GM15510 (cell line): ENCODE measurements around the gene PRKCZ.

Experiments used
- POLR2A ChIP-seq: IDR thresholded peaks from 3 replicates; pipeline ENCODE4 v1.6.1; 2011; ENCODE audit warnings: borderline replicate concordance; ENCODE audit not compliant: insufficient read length; ENCODE audit errors: extremely low read depth

Gene PRKCZ

DNA sequence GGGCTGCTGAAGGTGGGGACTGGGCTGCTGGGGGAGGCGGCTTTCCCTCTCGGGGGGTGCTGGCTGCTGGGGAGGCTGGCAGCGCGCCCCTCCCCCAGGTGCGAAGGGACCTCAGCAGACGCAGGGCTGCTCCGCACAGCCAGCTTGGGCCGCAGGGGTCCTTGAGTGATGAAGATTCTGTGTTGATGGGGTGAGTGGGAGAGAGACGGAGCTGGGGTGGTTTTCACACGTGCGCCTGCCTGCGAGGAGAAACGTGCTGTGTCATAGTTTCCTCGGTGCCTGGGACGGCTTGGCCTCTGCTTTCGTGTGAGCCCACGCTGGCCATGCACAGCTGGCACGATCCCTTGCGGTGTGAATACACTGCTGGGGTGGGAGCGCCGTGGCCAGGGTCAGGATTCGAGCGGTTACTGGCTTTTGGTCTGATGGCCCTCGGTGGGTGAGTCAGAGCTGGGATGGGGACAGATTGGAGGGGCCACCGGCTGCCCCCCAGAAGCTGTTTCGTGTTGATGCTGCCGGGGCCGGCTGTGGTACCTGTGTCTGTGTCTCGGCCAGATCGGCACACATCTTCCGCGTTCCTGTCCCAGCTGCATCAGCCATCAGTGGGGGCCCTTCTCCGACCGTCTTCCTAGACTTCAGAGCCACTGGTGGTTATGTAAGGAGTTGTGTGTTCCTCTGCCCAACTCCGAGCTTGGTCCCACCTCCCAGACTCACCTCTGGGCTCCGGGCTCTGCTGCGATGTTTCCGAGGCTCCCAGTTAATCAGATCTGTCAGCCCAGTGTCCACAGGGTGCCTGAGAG, 24.9 kb downstream of the PRKCZ start:
- TF ChIP-seq POLR2A: no peak

DNA sequence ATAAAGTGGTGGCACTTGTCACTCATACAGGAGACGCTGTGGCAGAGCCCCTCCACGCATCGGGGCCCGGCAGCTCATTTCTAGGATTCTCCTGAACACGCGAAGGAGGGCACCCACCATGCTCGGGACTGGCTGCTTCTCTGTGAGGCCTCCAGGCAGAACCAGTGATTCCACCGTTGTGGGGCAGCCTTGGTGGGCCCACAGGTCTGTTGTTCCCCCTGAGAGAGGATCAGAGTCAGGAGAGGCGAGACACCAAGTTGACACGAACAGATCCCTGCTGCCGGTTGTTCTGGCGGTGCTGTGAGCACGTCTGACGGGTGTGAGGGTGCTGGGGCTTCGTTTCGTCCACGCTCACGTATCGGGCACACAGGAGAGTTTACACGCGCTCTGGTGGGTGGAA, 26.6 kb downstream of the PRKCZ start:
- TF ChIP-seq POLR2A: no peak

DNA sequence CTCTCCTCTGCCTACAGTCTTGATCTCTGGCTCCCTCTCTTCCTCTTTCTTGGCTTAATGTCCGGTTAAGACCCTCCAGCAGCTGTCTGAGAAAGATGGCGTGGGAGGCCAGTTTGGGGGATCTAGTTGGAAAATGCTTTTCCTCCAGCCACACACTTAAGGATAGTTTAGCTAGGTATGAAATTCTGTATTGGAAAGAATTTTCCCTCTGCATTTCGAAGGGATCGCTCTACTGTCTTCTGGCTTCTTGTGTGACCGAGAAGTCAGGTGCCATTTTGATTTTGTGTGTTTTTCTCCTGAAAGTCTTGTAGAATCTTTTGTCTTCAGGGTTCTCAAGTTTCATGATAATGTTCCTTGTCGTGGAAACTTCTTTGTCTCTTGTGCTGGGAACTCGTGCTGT, 28.0 kb downstream of the PRKCZ start:
- TF ChIP-seq POLR2A: no peak

DNA sequence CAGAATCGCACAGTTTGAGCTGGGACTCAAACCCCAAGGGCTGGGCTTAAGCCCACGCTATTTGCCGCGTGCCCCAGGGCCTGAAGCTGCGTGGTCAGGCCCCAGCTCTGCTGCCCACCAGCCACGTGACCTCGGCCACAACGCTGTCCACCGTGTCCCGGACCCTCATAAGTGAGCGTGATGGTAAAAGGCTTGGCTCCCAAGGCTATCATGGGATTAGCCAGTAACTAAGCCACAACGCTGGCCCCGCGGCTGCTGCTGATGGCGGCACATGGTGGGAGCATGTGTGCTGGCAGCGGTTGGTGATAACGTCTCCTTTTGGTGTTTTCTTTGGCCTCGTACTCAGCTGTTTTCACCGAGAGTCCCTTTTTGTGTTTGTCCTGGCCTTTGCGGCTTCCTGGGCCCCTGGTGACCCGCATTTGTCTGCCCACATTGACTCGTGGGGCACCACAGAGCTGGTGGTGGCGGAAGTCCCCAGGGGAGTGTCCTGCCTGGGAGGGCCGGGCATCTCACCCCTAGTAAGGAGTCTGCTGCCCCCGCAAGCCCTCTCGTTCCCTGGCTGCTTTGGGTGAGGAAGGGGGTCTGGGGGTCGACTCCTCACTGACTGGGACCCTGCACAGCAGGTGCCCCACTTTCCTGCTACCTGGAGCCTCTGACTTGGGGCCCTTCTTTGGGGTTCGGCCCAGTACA, 29.3 kb downstream of the PRKCZ start:
- no peak for TF ChIP-seq POLR2A

DNA sequence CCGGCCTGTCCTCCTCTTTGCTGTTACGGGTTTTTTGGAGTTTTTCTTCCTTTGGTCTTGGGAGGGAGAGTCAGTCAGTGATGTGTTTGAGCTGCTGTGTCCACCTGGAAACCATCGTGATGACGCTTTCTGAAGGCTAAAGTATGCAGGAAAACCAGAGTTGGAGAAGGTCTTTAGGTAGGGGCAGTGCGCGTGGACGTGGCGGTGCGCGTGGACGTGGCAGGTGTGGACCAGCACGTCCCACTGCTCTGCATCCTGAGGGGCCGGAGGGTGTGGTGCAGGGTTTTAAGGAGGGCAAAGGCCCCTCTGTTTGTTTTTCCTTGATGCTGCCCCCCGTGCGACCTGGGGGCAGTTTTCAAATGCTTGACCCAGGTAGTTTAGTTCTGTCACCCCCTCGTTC, 29.9 kb downstream of the PRKCZ start:
- no peak for TF ChIP-seq POLR2A

DNA sequence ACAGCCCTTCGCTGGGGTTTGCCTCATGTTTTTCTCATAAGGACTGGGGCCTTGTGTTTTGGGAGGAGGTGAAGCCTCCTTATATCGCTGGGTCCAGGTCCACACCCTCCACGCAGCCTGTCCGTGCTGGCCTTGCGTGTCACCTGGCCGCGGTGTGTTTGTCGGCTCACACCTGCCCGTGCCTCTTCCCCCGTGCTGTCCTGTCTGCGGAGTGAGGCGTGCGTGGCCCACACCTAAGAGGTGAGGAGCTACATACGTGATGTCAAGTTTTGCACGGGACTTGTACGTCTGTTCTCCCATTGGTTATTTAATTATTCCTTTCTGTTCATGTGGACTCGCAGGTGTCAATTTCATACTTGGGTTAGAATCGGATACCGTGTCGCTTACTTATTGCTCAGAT, 30.7 kb downstream of the PRKCZ start:
- no peak for TF ChIP-seq POLR2A

DNA sequence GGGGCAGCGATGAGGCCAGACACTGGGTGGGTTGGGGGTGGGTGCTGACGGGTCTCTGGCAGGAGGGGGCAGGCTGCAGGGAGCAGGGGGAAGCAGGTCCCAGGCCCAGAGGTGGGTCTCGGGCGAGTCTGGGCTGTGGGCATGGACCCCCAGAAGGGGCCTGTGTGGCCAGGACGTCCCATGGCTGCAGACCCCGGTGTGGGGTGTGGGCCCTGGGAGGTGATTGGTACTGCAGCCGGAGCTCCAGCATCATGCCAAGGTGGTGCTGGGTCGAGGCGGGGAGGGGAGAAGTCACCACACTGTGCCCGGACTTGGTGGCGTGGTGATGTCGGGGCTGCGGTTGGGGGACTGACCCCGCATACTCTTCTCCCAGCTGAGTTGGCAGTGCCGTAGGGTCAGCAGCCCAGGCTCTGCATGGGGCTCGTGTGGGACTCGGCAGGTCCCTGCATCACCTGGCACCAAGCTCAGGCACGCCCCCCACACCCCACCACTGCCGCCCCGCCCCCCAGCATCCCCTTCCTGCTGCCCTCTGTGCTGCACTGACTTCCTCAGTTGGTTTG, 31.2 kb downstream of the PRKCZ start:
- no peak for TF ChIP-seq POLR2A

DNA sequence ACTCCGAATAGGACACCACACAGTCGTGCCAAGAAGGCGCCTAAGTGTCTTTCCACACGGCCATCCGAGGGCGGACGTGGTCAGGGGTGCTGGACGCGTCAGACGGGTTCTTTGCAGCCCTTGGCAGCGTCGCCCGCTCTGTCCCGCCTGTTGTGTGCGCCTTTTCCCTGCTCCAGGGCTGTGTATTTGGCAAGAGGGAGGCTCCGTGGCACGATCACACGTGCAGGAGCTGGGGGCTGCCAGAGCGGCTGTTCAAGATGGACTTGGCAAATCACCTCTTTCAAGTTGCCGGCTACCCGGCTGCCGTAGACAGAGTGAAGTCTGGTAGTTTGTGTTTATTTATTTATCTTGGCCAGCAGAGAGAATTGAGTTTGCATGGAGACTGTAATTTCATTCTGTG, 31.9 kb downstream of the PRKCZ start:
- no peak for TF ChIP-seq POLR2A

DNA sequence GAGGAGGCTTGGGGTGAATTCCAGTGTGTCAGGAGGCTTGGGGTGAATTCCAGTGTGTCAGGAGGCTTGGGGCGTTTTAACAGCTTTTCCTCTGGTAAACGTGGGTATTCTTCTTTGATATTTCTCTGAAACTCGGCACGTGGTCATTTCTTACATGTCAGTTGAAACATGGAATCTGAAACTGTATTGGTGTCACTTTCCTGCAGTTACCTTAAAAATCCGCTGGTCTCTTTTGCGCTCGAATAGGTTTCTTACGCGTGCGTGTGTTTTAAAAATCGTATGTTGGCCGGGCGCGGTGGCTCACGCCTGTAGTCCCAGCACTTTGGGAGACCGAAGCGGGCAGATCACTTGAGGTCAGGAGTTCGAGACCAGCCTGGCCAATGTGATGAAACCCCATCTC, 33.5 kb downstream of the PRKCZ start:
- TF ChIP-seq POLR2A: no peak

DNA sequence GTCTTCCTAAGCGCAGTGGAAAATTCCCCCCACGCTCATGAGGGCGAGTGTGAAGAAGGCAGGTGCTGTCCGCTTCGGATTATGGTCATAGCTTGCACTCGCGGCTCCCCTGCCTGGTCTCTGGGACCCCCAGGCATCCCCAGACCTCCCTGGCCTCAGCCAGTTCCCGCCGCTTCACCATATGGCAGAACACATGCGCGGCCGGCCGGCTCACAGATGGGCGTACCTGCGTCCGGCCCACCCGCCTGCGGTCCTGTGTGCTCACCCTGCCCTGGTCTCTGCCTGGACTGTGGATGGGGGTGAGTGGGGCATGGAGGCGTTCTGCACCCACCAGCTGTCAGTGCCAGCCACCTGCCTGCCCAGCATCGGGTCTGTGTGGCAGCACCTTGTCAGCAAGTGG, 34.1 kb downstream of the PRKCZ start:
- no peak for TF ChIP-seq POLR2A

DNA sequence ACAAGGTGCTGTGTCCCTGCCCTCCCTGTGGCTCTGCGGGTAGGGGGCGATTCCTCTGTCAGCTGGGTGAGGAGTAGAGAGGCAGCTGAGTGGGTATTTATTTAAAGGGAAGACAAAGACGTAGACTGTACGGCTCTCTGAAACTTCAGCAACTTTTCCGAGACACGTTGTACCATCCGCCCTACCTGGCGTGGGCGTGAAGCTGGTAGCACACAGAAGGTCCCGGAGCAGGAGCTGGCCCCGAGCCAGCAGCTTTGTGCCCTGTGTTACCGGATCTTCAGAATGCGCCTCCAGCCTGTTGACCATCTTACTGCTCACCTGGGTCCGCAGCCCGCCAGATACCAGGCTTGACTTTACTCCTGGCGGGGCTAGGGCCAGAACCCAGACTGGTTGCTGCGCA, 34.9 kb downstream of the PRKCZ start:
- TF ChIP-seq POLR2A: no peak

DNA sequence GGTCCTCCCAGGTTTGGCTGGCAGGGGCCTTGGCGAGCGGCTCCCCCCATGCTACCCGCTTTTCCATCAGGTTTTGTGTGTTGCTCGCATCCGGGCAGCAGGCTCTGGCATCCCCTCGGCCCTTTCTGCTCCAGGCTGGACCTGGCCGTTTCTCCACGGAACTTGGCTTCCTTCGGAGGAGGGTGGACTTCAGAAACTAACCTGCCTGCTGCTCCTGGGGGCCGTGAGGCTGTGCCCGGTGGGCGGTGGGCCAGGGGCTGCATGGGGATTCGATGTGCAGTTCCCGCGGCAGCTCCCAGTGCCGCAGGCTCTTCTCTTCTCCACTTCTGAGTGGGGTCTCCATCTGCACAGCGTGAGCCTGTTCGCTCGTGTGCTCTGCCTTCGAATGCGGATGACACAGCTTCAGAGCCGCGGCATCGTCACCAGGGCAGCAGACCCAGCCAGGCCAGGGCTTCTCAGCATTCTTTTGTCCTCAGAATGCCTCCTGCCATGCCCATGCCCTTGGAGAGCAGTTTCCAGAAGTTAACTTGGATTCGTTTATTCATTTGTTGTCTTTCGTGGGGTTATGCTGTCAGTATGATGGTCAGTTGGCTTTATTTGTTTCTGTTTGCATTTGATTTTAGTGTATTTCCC, 36.4 kb downstream of the PRKCZ start:
- TF ChIP-seq POLR2A: no peak

DNA sequence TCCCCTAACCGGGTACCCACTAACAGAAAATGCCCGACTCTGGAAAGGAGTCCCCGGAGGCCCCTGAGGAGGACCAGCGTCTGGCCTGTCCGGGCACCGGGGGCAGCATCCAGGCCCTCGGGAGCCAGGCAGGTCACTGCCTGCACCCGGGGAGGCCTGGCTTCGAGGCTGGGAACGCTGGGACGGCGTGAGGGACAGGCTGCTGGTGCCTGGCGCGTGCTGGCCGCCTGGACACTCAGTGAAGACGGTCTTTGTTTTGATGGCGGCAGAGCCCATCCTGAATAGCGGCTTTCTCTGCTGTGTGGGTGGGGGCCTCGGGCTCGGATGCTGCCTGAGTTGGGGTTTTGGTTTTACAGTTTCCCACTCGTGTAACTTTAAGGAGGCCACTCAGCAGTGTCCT, 37.6 kb downstream of the PRKCZ start:
- TF ChIP-seq POLR2A: no peak

DNA sequence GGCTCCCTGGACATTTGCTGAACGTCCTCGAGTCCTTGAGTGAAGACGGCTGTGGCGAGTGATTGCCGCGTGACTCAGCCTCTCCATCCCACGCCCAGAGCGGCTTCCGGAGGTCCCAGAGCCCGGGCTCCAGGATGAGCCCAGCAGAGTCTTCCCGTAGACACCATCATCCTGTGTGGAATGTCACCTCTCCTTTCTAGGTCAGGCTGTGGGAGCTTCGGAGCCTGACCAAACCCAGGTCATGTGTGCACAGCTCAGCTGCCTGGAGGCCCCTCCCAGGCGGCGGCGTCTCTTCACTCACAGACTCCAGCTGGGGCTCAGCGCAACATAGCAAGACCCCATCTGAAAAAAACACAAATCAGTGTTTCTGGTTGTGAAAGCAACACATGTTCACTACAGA, 38.2 kb downstream of the PRKCZ start:
- no peak for TF ChIP-seq POLR2A

DNA sequence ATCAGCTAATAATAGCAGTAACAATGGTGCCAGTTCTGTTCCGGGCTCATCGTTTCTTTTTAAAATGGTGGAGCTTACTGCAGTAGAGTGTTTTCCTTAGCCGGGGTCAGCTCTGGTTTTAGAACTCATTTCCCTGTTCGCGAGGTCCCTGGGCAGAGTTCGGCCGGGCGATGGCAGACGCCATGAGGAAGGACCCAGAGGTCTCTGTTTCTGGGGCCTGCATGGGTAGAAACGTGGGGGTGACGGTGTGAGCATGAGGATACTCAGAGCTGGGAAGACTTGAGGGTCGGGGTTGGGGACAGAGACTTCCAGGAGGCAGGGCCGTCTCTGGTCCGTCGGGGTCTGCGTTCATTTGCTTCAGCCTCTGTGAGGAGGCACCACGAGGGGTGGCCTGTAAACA, 38.8 kb downstream of the PRKCZ start:
- no peak for TF ChIP-seq POLR2A
